Thoracic aorta (tissue), 2 donors: ENCODE results near the gene XYLT1. TPM values are rescaled to one million over a fixed set of nuclear protein-coding genes. Genes with fewer than 3 reads are reported as not detected.

Experiments used
- ATAC-seq: fragments of 150-250 bp; one replicate; pipeline ENCODE4 v1.8.0; 2017; ENCODE audit warnings: low read depth; ENCODE audit not compliant: insufficient number of reproducible peaks, low FRiP score
- DNase-seq: peaks from one replicate; pipeline ENCODE4 v3.0.0-alpha.2; 2020; ENCODE audit warnings: low spot score
- H3K27ac ChIP-seq, 2 donors: fragments of 200-600 bp; sonication (generic); 1 replicate in 1 of 2; 2 replicates in 1 of 2; pipeline ENCODE4 v1.5.1; 2016; ENCODE audit warnings: mild to moderate bottlenecking in 2 of 2, moderate library complexity in 2 of 2
- H3K27me3 ChIP-seq: fragments of 200-600 bp; sonication (generic); replicated peaks from 2 replicates; pipeline ENCODE4 v1.6.0; 2016; ENCODE audit warnings: mild to moderate bottlenecking; ENCODE audit not compliant: insufficient read depth
- H3K36me3 ChIP-seq: fragments of 200-600 bp; sonication (generic); one replicate; pipeline ENCODE4 v1.5.1; 2016
- H3K4me1 ChIP-seq, 2 donors: fragments of 200-600 bp; sonication (generic); 1 replicate in 1 of 2; 2 replicates in 1 of 2; pipeline versions ENCODE4 v1.5.1 to v1.6.0; 2016; ENCODE audit warnings: low read depth in 2 of 2, mild to moderate bottlenecking in 1 of 2; ENCODE audit not compliant: control insufficient read depth in 1 of 2
- H3K4me3 ChIP-seq: fragments of 200-600 bp; sonication (generic); 2 replicates; pipeline ENCODE4 v1.5.1; 2016; ENCODE audit warnings: mild to moderate bottlenecking
- H3K9me3 ChIP-seq: fragments of 200-600 bp; sonication (generic); 2 replicates; pipeline ENCODE4 v1.5.1; 2016
- CTCF ChIP-seq: fragments of 200-600 bp; sonication (generic); IDR thresholded peaks from one replicate; pipeline ENCODE4 v1.5.1; 2019; ENCODE audit warnings: antibody characterized with exemption
- total RNA-seq, 2 donors: library from RNA; depleted of rRNA; stranded (reverse); fragments of >200 nt; gene quantifications; one replicate each; pipeline versions ENCODE4 v1.1.0 to v1.2.3, GENCODE V29; 2016

The XYLT1 gene
- total RNA-seq, 2 donors from 2014 or later: 13.1 to 22.5 TPM

- ATAC-seq: no peak
- Histone ChIP-seq H3K36me3 (no peaks in the 10 kb centered on the region), H3K27me3 (no peaks in the 10 kb centered on the region), H3K9me3 (no peaks in the 10 kb centered on the region), H3K4me1 (no peaks in the 10 kb centered on the region), H3K27ac (no peak overlapping the region), H3K4me3 (no peak overlapping the region)
- DNase-seq: no peak
- TF ChIP-seq CTCF: no peak
These were observed 365.4 kb downstream of the XYLT1 start for GRCh38 chr16:17105239-17105797.

GRCh38 chr16:17104654-17105053 lies 366.1 kb downstream of the XYLT1 start:
- H3K36me3 ChIP-seq: no peaks in the 10 kb centered on the region
- H3K27ac ChIP-seq: no peak overlapping the region
- no peak overlapping the region for H3K4me3 ChIP-seq
- no peaks in the 10 kb centered on the region for H3K9me3 ChIP-seq
- DNase-seq (no peak), ATAC-seq (no peak)
- no peak for TF ChIP-seq CTCF
- no peaks in the 10 kb centered on the region for H3K4me1 ChIP-seq
- H3K27me3 ChIP-seq: no peaks in the 10 kb centered on the region

GRCh38 chr16:17103216-17103615 lies 367.5 kb downstream of the XYLT1 start:
- ATAC-seq (no peak), DNase-seq (no peak)
- no peak for TF ChIP-seq CTCF
- Histone ChIP-seq H3K27ac (no peak overlapping the region), H3K4me1 (no peaks in the 10 kb centered on the region), H3K4me3 (no peak overlapping the region), H3K9me3 (no peaks in the 10 kb centered on the region), H3K27me3 (no peaks in the 10 kb centered on the region), H3K36me3 (no peaks in the 10 kb centered on the region)

DNA sequence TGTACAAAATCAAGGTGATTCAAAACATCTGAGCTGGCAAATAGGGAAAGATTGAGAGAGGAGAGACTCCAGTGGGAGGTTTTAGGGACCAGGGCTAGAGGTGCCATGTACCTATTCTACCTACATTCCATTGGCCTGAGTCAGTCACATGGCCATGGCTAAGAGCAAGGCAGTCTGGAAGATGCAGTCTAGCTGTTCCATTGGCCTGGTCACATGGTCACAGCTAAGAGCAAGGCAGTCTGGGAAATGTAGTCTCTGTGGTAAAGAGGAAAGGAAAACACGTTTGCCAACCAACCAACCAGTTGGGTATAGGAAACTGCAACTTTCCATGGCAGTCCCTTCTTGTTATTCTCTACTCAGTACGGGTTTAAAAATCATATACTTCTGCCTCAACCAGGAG lies 369.1 kb downstream of the XYLT1 start:
- Histone ChIP-seq H3K27ac (no peak overlapping the region), H3K36me3 (no peaks in the 10 kb centered on the region), H3K4me3 (no peak overlapping the region), H3K27me3 (no peaks in the 10 kb centered on the region), H3K9me3 (no peaks in the 10 kb centered on the region), H3K4me1 (no peaks in the 10 kb centered on the region)
- DNase-seq: no peak
- no peak for ATAC-seq
- no peak for TF ChIP-seq CTCF

- Histone ChIP-seq H3K27me3 (no peaks in the 10 kb centered on the region), H3K9me3 (no peaks in the 10 kb centered on the region), H3K27ac (no peak overlapping the region), H3K4me3 (no peak overlapping the region), H3K4me1 (no peaks in the 10 kb centered on the region), H3K36me3 (no peaks in the 10 kb centered on the region)
- no peak for TF ChIP-seq CTCF
- ATAC-seq (no peak), DNase-seq (no peak)
These were observed 372.1 kb downstream of the XYLT1 start for GRCh38 chr16:17098685-17099084.
